Stimulated activated CD8-positive, alpha-beta memory T cell treated with anti-CD3 and anti-CD28 coated beads, Interleukin-15, amount 100 ng/mL, for 4 hours (primary cell): Measurements from ENCODE around the gene FCMR.

Experiments
- DNase-seq, 2 donors: peaks; one replicate each; pipeline ENCODE4 v3.0.0-alpha.2; 2020; ENCODE audit warnings: low read depth in 2 of 2

The FCMR gene

GRCh38 chr1:206899717-206900116, 22.0 kb downstream of the FCMR start:
- DNase-seq: no peak

- DNase-seq: no peak
Measured at GRCh38 chr1:206898915-206899431, 22.8 kb downstream of the FCMR start.

- no peak for DNase-seq
Measured at GRCh38 chr1:206898089-206898914, 23.4 kb downstream of the FCMR start.

- DNase-seq: no peak
Measured at GRCh38 chr1:206897175-206897574, 24.6 kb downstream of the FCMR start, which contains the start of gene IL24. Gene IL24, plus strand, starts transcription at chr1:206897443. Its CDS starts 390 bp downstream, at chr1:206897833.

GRCh38 chr1:206896261-206896660, 25.5 kb downstream of the FCMR start:
- no peak for DNase-seq

GRCh38 chr1:206895837-206896242, 25.9 kb downstream of the FCMR start:
- DNase-seq: no peak

GRCh38 chr1:206895325-206895724, 26.4 kb downstream of the FCMR start:
- no peak for DNase-seq

GRCh38 chr1:206893380-206893779, 28.4 kb downstream of the FCMR start:
- no peak for DNase-seq

GRCh38 chr1:206892351-206892984, 29.3 kb downstream of the FCMR start:
- no peak for DNase-seq

- DNase-seq: no peak
Measured at GRCh38 chr1:206891412-206891811, 30.3 kb downstream of the FCMR start.

GRCh38 chr1:206890125-206891060, 31.3 kb downstream of the FCMR start:
- DNase-seq: no peak

- no peak for DNase-seq
Measured at GRCh38 chr1:206887701-206888100, 34.0 kb downstream of the FCMR start.

- no peak for DNase-seq
Measured at GRCh38 chr1:206886831-206887230, 34.9 kb downstream of the FCMR start.

- no peak for DNase-seq
Measured at GRCh38 chr1:206885341-206886060, 36.2 kb downstream of the FCMR start.

- no peak for DNase-seq
Measured at GRCh38 chr1:206883876-206884275, 37.9 kb downstream of the FCMR start.

GRCh38 chr1:206883160-206883559, 38.6 kb downstream of the FCMR start:
- DNase-seq: no peak

- DNase-seq: no peak
Measured at GRCh38 chr1:206882555-206882954, 39.2 kb downstream of the FCMR start.

GRCh38 chr1:206880314-206880713, 41.4 kb downstream of the FCMR start:
- DNase-seq: no peak

GRCh38 chr1:206878456-206878855, 43.3 kb downstream of the FCMR start:
- DNase-seq: no peak

- DNase-seq: no peak
Measured at GRCh38 chr1:206875752-206876377, 45.9 kb downstream of the FCMR start.
